Measurements from ENCODE around the gene SAMD5. TPM values are rescaled to one million over a fixed set of nuclear protein-coding genes. Genes with fewer than 3 reads are reported as not detected.

SAMD5 gene
- total and polyA plus RNA-seq, 2 experiments from 2014 or later = 1.9 to 12.6 TPM

GRCh38 chr6:147579667-147580066 lies 71.2 kb downstream of the SAMD5 start:
- no peaks in the 10 kb centered on the region for H3K9me2 ChIP-seq (replicated peaks; ENCODE audit: insufficient read depth)
- H3K79me2 ChIP-seq = no peaks in the 10 kb centered on the region
- H3K36me3 ChIP-seq (replicated peaks; ENCODE audit: insufficient read depth, low read depth) = no peaks in the 10 kb centered on the region
- H3K9me3 ChIP-seq (ENCODE audit: low read depth) = no peaks in the 10 kb centered on the region
- DNase-seq (ENCODE audit: low spot score) = no peak
- H3K4me1 ChIP-seq (ENCODE audit: insufficient read depth) = no peaks in the 10 kb centered on the region
- no peak for TF ChIP-seq EZH2 (IDR thresholded peaks at IDR 0.05; ENCODE audit: borderline replicate concordance)
- no peak for TF ChIP-seq EZH2phosphoT487 (IDR thresholded peaks at IDR 0.05; ENCODE audit: low read depth, severe bottlenecking, unreplicated experiment)
- TF ChIP-seq CTCF (IDR thresholded peaks at IDR 0.05; ENCODE audit: poor library complexity) = no peak
- H3K4me3 ChIP-seq = no peak overlapping the region
- 89% methylated on average over 3 of the region's 3 CpGs for WGBS (ENCODE audit: low lambda C conversion rate, missing lambda C conversion rate)
- H2AFZ ChIP-seq = no peak overlapping the region
- H3K27me3 ChIP-seq = no peaks in the 10 kb centered on the region
- no peaks in the 10 kb centered on the region for H4K20me1 ChIP-seq (ENCODE audit: insufficient read depth, poor library complexity, severe bottlenecking)
- no peak overlapping the region for H3K4me2 ChIP-seq
- no peak overlapping the region for H3K27ac ChIP-seq

DNA sequence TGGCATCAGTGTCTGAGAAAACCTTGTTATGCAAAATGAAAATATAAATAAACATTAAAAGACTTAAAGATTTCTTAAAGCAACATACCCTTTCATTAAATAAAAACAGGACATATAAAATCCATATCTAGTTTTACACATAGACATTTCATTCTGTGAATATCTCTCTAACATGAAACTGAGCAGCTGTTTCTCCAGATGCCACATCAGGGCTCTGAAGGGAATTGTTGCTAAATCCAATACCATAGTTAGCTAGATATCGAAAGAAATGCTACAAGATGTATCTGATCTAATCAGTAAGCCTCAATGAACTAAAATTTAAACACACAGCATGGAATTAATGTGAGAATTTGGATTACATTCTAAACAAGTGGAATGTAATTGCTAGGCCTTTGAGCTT lies 74.5 kb downstream of the SAMD5 start:
- Histone ChIP-seq H3K4me1 (ENCODE audit: insufficient read depth) (no peaks in the 10 kb centered on the region), H3K36me3 (replicated peaks; ENCODE audit: insufficient read depth, low read depth) (no peaks in the 10 kb centered on the region), H3K79me2 (no peaks in the 10 kb centered on the region), H3K9me2 (replicated peaks; ENCODE audit: insufficient read depth) (no peaks in the 10 kb centered on the region), H4K20me1 (ENCODE audit: insufficient read depth, poor library complexity, severe bottlenecking) (no peaks in the 10 kb centered on the region), H3K27ac (no peak overlapping the region), H2AFZ (no peak overlapping the region), H3K9me3 (ENCODE audit: low read depth) (no peaks in the 10 kb centered on the region), H3K27me3 (no peaks in the 10 kb centered on the region), H3K4me3 (no peak overlapping the region), H3K4me2 (no peak overlapping the region)
- no peak for TF ChIP-seq CTCF (IDR thresholded peaks at IDR 0.05; ENCODE audit: poor library complexity)
- TF ChIP-seq EZH2phosphoT487 (IDR thresholded peaks at IDR 0.05; ENCODE audit: low read depth, severe bottlenecking, unreplicated experiment) = no peak
- TF ChIP-seq EZH2 (IDR thresholded peaks at IDR 0.05; ENCODE audit: borderline replicate concordance) = no peak
- 89% methylated on average over 1 of the region's 1 CpG for WGBS (ENCODE audit: low lambda C conversion rate, missing lambda C conversion rate)
- no peak for DNase-seq (ENCODE audit: low spot score)

DNA sequence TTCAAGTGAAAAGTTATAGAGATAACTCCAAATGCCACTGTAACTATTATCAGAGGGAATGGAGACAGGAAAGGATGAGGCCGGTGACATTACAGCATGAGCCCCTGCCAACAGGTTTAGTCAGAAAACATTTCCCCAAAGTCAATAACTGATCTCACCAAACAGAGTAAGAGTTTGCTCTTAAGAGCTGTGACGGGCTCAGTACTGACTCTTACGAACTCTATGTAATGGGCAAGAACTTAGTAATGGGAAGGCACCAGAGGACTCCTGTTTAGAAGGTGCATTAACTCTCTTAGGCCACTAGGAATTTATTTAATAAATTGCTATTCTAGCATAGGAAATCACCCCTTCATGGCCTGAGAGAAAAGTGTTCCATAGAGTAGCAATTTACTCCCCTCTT lies 76.8 kb downstream of the SAMD5 start:
- H3K9me2 ChIP-seq (replicated peaks; ENCODE audit: insufficient read depth) = no peaks in the 10 kb centered on the region
- no peaks in the 10 kb centered on the region for H3K79me2 ChIP-seq
- no peak overlapping the region for H2AFZ ChIP-seq
- no peaks in the 10 kb centered on the region for H3K36me3 ChIP-seq (replicated peaks; ENCODE audit: insufficient read depth, low read depth)
- no peaks in the 10 kb centered on the region for H4K20me1 ChIP-seq (ENCODE audit: insufficient read depth, poor library complexity, severe bottlenecking)
- no peaks in the 10 kb centered on the region for H3K9me3 ChIP-seq (ENCODE audit: low read depth)
- 94% methylated on average over 3 of the region's 3 CpGs for WGBS (ENCODE audit: low lambda C conversion rate, missing lambda C conversion rate)
- DNase-seq (ENCODE audit: low spot score) = no peak
- no peak overlapping the region for H3K4me3 ChIP-seq
- H3K4me2 ChIP-seq = no peak overlapping the region
- no peak overlapping the region for H3K27ac ChIP-seq
- no peaks in the 10 kb centered on the region for H3K27me3 ChIP-seq
- peaks cover 3% of the 10 kb centered on the region for H3K4me1 ChIP-seq (ENCODE audit: insufficient read depth)
- no peak for TF ChIP-seq EZH2 (IDR thresholded peaks at IDR 0.05; ENCODE audit: borderline replicate concordance)

DNA sequence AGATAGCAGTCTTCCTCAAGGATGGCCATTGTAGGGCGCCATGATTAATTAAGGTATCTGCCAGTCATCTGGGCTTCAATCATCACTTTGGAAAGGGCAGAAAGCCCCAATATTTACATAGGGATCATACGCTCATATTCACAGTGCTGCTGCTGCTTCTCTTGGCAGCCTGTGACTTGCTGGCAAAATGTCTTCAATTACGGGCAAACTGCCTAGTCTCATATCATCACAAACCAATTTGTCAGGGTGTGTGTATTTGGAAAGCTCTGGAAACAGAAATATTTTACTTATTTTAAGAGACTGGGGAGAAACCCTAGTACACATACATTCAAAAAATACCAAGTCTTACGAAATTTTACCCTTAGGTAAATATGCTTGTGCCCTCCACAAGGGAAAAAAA lies 77.6 kb downstream of the SAMD5 start:
- 73% methylated on average over 4 of the region's 4 CpGs for WGBS (ENCODE audit: low lambda C conversion rate, missing lambda C conversion rate)
- no peaks in the 10 kb centered on the region for H3K9me2 ChIP-seq (replicated peaks; ENCODE audit: insufficient read depth)
- H3K27ac ChIP-seq = no peak overlapping the region
- no peak overlapping the region for H3K4me2 ChIP-seq
- H3K36me3 ChIP-seq (replicated peaks; ENCODE audit: insufficient read depth, low read depth) = no peaks in the 10 kb centered on the region
- no peaks in the 10 kb centered on the region for H3K9me3 ChIP-seq (ENCODE audit: low read depth)
- no peak overlapping the region for H2AFZ ChIP-seq
- no peak overlapping the region for H3K4me3 ChIP-seq
- no peak for TF ChIP-seq EZH2phosphoT487 (IDR thresholded peaks at IDR 0.05; ENCODE audit: low read depth, severe bottlenecking, unreplicated experiment)
- DNase-seq (ENCODE audit: low spot score) = no peak
- H3K79me2 ChIP-seq = no peaks in the 10 kb centered on the region
- H3K4me1 ChIP-seq (ENCODE audit: insufficient read depth) = peaks cover 3% of the 10 kb centered on the region
- H3K27me3 ChIP-seq = no peaks in the 10 kb centered on the region
- H4K20me1 ChIP-seq (ENCODE audit: insufficient read depth, poor library complexity, severe bottlenecking) = no peaks in the 10 kb centered on the region

All from hepatocyte (in vitro differentiated cells).